Astrocyte of the hippocampus (primary cell): ENCODE data around the gene SLX4IP.

Source experiments
- DNase-seq: peaks from one replicate; pipeline ENCODE4 v3.0.0; 2011; ENCODE audit warnings: low read depth, low spot score

SLX4IP gene

DNA sequence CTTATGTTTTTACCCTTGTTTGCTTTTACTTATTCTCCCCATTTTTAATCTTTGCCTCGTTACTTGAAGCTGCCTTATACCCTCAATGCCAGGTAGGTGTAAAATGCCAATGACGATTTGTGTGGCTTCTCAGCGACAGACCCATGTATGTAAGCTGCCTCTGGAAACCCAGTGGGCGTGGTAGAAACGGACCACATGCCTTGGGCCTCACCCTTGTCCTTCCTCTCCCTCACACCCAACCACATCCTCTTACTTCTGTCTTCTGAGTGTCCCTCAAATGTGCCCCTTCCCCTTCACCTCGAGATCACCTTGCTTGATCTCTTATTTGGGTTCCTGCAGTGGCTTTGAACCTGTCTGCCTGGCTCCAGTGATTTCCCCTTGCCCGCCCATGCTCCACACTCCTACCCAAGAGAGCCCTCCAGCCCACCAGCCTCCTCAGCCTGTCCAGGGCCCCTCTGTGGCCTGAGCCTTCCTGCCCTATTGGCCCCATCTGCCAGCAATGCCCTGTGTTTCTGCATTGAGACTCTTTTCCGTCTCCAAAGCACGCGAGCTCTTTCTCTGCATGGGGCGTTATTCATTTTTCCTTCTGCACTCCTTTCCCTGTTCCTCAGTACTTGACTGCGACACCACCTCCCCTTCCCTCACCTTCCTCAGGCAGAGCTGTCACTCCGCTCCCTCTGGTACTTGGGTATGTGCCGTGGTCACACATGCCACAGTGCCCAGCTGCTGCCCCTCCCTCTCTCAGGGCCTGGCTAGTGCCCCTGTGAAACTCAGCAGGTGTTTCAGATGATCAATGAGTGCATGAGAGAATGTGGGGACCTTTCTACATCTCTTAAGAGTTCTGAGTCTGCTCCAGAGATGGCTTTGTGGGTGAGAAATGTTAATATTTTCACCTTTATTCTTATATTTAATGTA, 115.4 kb downstream of the SLX4IP start:
- no peak for DNase-seq

DNA sequence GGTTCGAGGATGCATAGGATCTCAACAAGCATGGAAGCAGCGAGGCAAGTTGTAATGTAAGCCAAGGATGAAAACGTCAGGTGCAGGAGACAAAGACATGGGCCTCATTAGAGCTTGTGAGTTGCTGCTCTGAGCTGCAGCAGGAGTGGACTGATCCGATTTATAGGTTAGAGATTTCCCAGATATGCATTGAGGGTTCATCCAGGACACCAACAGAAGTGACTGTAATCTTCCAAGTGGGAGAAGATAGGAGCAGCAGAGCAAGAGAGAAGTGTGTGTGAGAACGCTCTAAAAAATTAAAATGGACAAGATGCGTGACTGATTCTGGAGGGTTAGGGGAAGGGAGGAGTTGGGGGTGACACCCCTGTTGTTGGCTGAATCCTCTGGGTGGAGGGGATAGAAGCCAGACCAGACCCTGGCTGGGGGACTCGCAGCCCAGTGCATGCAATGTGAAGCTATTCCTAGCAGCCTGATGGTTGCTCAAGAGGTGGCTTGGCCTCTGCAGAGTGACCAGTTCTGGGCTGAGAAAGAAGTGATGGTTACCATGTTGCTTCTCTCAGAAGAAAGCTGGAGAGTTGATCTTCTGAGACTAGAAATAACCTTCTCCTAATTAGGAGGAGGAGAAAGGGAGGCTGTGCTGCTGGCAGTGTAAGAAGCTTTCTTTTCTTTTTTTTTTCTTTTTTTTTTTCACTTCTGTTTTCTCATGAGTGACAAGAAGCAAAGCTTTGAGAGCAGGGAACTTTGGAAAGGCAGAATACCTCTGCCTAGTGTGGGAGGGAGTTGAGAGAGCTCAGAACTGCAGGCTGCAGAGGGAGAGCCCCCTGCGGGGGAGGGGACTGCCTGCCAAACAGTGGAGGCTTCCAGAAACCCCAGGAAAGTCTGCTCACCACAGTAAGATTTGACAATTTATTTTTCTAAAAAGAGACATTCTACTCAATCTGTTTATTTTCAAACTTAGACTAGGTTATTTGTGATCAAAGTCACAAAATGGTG, 116.9 kb downstream of the SLX4IP start:
- no peak for DNase-seq

DNA sequence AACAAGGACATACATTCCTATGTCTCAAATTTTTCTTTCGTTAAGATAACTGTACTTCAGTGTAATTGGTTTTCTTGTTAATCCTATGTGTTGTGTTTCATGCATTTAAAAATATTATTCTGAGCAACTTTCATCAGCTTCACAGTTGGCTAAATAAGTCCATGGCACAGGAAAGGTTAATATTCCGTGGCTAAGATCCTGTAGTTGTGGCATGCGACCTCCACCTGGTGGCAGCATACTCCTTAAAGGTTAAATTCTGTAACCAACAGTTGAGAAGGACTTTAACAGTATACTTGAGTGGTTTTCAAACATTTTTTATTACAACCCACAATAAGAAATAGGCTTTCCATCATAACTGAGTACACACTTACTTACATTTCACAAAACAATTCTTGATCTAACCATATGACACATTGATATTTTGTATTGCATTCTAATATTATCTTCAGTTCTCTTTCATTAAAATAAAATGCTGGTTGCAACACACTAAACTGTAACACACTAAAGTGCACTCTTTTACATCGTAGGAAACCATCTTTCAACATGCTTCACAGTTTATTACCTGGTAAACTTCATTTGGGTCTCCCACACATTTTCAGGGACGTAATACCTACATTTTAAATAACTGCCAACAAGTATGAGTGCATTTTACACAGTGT, 118.3 kb downstream of the SLX4IP start:
- peak; percentile 88 for DNase-seq

DNA sequence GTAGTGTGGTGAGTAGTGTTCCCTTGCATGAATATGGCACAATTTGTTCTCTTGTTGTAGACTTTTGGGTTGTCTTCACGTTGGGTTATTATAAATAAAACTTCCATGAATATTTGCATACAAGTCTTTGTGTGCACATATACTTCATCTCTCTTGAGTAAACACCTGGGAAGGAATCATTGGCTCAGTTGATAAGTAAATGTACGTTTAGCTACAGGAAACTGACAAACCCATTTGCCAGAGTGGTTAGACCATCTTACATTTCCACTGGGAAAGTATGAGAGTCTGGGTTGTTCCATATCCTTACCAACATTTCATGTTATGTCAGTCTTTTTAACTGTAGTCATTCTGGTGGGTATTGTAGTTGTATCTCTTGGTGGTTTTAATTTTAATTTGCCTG, 119.2 kb downstream of the SLX4IP start:
- no peak for DNase-seq

DNA sequence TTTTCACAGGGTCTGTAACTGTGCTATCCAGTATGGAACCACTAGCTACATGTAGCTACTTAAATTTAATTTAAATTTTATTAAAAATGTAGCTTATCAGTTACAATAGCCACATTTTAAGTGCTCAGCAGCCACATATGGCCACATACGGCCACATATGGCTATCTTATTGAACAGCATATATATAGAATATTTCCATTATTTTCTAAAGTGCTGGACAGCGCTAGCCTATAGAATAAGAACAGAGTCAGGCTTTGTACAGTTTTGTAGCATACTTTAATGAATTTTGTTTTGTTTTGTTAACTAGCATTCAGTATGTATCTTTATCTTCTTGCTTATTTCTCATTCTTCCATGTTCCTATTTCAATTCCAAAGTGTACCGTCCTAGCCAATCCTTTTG, 120.3 kb downstream of the SLX4IP start:
- DNase-seq, result no peak

DNA sequence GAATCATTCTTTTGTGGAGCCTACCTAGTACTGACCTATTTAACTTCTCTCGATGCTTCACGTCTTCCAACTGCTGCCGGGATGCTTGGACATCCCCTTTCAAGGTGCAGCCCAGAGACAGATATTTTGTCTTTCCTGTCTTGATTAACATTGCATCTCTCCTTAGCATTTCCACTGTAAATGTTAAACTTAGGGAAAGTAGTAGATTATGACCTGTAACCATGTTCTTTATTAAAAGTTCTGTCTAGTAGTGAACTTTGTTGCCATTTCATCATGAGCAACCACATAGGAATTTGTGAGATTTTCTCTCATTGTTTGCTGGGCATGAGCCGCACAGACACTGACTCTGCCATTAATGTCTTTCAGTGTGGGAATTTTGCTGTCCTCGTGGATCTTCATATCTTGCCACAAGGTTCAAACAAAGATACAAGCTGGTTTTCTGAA, 120.8 kb downstream of the SLX4IP start:
- peak; percentile 76 for DNase-seq

DNA sequence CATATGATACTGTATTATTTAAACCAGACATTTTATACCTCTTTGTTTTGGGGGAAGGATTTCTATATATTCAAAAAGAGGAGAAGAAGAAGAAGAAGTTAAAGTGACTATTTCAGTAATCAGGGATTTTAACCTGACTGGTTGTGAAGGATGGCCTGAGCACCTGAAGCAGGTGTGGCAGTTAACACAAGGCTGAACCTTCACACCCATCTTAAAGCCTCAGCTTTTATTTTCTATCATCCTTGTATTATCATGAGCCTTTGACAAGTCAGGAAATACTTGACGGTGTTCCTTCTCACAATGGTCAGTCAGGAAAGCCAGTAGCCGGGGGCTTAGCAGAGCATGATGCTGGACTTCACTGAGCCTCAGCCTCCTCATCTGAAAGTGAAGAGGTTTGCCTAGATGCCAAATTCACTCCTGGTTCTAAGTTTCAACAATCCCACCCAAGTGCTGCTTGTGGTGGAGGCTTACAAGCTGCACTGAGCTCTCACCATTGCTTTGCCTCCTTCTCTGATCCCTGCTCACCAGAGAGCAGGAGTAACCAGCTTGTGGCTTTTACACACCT, 121.5 kb downstream of the SLX4IP start:
- DNase-seq, result no peak

DNA sequence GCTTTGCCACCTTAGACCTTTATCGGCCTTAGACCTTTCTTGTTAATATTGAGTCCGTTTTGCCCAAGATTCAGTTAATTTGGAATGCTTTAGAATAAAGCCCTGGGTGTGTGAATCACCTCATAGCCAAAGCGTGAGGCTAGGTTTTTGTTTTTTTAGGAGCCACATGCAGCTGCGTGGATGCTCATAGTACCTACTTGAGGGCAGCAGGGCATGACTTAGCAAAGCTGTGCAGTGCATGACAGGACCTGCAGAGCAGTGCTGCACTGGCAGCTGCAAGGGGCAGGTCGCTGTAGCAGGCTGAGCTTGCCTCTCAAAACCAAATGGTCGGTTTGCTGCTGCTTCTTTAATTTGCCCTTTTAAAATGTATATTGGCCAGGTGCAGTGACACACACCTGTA, 122.6 kb downstream of the SLX4IP start:
- no peak for DNase-seq

DNA sequence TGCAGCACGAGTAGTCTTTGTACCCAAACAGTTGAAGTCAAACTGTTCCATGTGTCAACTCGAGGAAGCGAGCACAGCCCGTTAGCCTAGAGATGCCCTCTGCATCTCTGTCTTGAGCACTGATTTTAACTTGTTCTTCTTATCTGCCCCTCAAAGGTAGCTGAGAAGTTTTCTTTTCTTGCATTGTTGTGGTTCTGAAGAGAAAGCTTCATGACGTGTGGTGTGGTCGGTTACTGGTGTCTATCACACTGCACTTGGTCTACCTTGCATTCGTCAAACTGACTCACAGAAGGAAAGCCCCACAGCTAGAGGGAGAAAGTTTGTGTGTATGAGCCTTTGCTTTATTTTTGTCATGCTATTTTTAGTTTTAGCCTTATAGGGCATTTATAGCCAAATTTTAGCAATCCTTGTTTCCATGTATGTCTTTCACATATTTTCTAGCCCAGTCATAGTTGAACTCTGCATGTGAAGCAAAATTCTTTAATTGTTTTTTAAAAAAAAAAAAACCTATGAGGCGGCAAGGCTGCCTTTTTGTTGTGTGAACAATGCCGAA, 123.6 kb downstream of the SLX4IP start:
- DNase-seq, result peak; percentile 90

DNA sequence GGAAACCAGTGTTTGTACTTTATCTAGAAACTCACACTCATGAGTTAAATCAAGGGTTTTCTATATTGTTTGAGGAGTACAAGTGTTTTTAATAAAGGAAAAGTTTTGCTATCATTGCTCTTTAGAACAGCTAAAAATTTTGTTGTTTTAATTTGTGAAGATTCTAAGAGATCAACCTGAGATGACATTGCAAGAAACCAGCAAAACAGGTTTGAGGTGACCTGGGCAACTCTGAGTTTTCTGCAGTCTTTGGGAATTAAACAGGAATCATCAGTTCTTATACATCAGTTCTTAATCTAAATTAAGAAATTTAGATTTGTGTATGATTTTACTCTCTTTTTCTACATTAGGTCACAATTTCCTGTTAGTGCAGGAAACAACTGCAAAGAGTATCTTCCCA, 124.2 kb downstream of the SLX4IP start:
- no peak for DNase-seq

DNA sequence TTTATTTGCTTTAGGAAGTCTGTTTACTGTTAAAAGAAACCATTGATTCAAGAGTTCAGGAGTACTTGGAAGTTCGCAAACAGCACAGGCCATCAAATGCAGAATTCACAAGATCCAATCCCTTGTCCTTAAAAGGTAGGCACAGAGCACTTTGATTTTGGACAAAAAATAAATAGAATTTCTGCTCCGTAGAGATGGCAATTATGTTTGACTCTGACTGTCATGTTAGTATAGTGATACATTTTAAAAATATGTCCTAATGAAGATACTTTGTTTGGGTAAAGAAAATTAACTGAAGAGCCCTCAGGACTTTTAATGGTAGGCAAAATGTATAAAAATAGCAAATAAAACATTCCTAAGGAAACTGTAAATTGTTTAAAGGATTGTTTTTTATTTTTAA, 125.6 kb downstream of the SLX4IP start:
- DNase-seq, result no peak

DNA sequence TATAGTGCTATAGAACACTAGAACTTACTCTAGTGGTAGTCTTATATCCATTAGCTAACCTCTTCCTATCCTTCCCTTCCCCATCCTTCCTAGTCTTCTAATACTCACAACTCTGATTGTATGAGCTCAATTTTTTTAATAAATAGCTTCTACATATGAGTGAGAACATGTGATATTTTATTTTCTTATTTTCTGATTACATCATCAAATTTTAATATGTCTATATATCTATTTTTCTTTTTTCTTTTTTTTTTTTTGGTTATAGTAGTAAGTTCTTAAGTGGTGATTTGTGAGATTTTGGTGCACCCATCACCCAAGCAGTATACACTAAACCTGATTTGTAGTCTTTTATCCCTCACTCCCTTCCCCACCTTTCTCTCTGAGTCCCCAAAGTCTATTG, 126.2 kb downstream of the SLX4IP start:
- DNase-seq, result no peak

DNA sequence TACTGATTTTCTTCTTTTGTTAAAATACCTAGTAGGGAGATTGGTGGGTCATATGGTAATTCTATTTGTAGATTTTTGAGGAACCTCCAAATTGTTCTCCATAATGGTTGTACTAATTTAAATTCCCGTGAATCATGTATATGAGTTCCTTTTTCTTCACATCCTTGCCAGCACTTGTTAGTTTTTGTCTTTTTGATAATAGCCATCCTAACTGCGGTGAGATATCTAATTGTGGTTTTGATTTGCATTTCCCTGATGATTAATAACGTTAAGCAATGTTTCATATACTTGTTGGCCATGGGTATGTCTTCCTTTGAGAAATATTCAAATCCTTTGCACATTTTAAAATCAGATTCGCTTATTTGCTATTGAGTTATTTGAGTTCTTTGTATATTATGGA, 127.8 kb downstream of the SLX4IP start:
- DNase-seq, result no peak

DNA sequence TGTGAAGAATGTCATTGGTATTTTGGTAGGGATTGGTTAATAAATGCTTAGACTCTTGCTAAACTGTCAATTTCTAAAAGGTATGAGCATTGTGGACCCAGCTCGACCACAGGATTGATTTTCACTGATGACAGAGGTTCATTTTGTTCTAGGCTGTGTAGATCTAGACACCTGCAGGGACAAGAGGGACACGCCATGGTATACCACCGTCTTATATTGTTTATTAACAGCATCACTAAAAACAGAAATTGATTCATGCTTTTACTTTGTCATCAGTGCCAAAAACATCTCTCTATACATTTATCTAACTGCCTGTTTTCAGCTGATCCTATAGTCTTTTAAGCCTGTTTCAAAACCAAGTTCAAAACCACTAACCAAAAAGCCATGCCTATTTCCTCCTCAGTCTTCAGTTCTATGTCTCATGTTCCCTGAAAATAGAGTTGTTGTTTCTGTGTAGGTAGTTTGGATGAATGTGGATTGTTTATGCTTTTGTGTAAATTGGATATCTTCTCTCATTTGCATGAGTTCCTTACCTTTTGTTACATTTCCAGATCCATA, 128.9 kb downstream of the SLX4IP start:
- DNase-seq, result no peak

DNA sequence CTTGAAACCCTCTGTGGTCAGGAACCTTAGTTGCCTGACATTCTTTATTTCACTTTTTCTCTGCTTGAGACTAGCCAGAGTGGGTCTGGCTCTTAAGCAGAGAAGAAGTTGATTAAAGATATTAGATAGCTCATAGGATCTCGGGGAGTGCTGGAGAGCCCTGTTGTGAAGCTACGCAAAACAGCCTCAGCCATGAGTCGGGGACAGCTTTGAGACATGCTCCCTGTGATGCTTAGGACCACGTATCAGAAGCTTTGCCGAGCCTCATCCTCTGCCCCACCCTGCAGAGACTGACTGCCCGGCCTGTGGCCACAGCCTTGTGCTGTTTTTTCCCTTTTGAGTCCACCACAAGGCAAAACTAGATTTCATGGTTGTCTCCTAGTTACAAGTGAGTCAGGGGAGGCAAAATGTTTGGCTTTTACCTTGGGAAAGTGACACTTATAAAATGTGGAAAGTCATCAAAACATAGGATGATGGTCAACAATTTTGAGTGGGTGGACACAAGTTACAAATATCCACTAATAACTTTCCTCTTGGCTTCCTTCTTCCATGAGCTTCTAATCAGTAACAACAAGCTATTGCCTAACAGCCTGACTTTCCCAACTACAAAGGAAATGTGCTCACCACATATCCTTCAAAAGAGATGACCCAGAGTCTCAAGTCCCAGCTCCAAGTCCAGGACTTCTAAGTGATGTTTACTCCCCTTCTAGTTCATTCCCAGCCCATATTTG, 130.3 kb downstream of the SLX4IP start:
- peak; percentile 60 for DNase-seq

DNA sequence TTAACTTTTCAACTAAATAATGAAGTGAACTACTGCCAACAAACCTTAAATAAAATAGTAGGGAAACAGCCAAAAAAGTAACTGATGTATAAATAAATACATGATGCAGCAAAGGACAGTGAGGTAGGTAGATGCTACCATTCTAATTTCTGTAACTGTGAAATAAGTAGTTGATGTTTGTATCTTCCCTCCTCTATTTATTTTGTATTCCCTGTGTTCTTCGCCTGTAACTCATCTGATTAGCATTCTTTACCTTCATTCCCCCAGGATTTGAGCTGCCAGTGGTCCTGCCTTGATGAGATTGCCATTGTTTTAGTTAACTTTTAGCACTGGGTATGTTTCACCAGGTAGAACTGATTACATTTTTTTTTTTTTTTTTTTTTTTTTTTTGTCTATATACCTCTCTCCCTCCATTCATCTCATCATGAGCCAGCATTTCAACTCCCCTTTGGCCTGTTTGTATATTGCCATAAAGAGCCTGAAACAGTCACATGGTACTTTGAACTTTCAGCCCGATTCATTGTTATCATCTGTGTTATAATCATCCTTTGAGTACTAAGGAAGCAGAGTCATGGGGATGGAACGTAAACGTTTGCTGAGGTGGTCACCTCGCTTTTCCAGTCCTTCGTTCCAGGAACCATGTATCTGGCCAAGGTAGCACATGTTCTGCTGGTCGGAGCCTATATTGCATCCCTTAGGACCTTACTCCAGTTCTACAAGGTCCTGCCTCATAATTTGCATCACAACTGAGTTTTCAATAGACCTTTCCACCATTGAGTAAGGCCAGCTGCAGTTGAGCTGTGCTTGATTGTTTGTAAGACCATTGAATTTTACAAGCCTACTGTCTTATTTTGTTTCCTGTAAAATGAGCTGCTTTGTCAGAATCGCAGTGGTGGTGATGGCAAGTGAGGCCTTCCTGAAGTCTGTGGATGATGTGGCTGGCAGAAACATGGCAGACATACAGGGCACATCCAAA, 131.1 kb downstream of the SLX4IP start:
- no peak for DNase-seq

DNA sequence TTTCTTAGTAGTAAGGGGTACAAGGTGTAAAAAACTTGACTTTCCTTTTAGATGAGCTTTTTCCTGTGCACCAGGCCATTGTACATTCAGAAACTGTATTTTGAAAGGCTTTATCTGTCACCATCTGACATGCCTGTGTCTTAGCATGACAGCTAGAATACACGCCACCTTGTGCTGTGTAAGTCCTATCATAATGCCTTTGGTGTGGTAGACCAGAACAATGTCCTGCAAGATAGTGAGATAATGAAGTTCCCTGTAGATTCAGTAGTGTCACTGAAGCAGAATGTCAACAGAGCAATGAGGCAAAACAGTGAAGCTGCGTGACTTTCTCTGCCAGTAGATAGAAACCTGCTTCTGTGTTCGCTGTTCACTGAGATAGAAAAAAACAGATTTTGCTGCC, 132.9 kb downstream of the SLX4IP start:
- no peak for DNase-seq

DNA sequence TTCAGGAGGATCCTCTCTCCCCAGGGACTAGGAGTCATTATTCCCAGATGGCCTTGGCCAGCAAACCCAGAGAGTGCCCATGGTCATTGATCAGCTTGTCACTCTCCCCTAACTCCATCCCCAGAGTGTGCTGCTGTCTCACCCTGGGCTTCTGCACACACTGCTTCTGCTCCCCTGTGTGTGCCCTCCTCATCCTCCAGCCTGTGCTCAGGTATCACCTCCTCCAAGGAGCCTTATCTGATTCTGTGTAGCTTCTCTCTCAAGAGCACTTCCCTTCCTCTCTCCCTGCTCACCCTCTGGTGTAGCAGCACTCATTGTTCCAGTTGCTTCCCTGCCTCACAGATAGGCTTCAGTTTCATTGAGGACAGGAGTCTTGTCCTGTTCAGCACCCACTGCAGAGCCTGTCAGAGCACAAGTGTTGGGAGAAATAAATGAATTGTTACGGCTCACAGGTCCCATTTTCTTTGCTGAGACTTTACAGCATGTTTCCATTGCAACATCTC, 136.3 kb downstream of the SLX4IP start:
- no peak for DNase-seq

DNA sequence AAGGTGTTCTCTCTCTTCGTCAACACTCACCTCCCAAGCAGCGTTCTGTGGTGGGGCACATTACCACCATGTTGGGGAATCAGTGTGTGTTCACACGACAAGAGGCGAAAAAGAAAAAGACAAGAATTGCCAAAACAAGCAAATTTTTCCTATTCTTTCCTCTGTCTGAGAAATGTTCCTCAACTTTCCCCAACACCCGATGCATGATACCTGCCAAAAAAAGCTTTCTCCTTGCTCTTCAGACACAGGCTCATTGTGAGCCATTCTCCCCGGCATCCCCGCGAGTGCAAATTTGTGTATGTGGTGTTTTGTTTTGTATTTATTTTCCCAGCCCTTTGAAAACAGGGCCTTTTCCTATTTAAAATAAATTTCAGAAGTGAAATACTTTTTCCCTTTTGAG, 137.7 kb downstream of the SLX4IP start:
- peak; percentile 72 for DNase-seq
